HG03045 (cell line): Measurements from ENCODE around the gene BFSP2.
A peak's percentile ranks its signal among the peaks of the same experiment; 100 is the strongest.
"Not testable (repeated sequence)": the region's sequence is repeated elsewhere in the genome, so short reads cannot be mapped to it uniquely, and the experiment has no call there.

Experiments
- ATAC-seq: cut with Tn5 transposase; IDR thresholded peaks from one replicate; pipeline ENCODE4 v1.9.1; 2021; ENCODE audit warnings: mild to moderate bottlenecking, moderate library complexity; ENCODE audit not compliant: unreplicated experiment

BFSP2 gene

DNA sequence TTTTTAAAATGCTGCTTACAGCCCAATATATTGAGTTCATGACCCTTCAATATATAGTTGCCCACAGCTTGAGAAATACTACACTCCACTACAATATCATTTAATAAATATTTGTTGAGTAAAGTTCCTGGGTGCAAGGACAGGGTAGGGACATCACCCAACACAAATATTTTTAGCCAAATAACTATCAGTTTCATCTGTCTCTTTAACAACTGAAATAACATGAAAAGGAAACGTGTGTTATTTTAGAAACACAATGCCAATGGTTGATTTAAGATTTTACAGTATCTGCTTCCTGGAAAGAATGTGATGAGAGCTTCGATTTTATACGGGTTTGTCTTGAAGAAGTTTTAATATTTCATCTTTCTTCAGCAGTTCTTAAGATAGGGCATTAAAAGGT is 106.0 kb downstream of the BFSP2 start:
- ATAC-seq, result peak; percentile 37

DNA sequence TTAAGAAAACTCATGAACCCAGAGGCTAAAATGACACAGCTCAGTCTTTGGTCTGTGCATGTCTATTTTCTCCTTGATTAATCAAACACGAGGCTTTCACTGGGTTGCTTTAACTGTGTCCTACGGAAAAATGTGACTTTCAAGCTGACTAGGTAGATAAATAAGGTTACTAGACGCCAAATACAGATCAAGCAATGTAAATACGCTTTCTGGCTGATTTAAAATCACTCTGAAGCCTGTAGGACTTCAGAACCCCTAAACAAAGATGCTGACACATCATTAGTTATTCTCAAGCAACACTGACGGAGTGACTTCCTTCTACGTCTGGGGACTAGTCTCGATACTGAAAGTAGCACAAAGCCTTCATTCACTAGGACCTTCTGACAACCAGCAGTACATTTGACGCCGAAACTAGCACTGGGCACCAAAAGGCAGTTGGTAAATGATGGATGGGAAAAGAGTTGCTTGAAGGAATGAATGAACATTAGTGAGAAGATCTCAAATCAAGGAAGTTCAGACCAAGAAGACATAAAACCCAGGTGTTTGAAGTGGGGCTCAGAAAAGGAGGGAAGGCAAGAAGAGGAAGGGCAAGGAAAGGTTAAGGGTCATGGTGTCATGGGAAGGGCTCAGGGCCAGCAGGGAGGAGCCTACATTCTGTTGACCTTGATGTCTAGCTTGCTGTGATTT is 106.5 kb downstream of the BFSP2 start:
- ATAC-seq, result peak; percentile 88

DNA sequence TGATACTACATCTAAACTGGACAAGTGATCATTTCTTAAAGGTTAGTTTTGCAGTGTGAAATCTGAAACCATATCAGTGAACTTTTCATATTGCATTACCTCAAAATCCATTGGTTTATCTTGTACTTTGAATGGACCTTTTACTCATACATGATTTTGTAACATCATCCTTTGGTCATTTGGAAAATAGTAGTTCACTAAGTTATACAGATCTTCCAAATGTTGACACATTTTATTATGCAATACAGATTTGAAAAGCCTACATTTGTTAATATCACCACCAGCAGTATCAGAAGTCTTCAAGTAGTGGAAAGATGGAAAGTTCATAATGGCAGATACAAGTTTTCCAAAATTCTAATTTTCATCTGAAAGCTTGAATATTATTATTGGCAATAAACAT is 109.6 kb downstream of the BFSP2 start:
- ATAC-seq, result no peak

DNA sequence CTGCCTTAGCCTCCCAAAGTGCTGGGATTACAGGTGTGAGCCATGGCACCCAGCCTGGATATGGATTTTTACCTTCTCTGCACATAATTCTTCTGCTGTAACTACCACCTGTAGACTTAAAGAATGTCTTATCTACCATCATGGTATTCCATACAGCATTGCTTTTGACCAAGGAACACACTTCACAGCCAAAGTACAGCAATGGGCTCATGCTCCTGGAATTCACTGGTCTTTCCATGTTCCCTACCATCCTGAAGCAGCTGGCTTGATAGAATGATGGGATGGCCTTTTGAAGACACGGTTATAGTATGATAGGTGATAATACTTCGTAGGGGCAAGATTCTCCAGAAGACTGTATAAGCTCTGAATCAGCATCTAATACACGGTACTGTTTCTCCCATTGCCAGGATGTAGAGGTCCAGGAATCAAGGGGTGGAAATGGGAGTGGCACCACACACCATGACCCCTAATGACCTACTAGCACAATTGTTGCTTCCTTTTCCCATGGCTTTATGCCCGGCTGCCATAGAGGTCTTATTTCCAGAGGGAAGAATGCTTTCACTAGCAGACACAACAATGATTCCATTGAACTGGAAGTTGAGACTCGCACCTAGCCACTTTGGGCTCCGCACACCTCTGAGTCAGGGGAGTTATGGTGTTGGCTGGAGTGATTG is 112.7 kb downstream of the BFSP2 start:
- ATAC-seq, result no peak

DNA sequence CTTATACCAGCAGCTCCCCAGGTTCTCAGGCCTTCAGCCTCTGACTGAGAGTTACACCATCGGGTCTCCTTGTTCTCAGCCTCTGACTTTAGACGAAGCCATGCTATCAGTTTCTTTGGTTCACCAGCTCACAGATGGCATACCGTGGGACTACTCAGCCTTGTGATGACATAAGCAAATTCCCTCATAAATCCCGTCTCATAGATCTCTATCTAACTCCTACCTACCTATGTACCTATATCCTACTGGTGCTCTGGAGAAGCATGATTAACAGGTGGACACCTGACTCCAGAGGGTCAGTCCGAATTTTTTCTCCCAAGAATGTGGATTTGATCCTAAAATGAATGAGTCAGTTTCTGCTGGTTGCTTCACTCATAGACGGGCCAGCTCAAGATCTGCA is 114.6 kb downstream of the BFSP2 start:
- ATAC-seq, result no peak

DNA sequence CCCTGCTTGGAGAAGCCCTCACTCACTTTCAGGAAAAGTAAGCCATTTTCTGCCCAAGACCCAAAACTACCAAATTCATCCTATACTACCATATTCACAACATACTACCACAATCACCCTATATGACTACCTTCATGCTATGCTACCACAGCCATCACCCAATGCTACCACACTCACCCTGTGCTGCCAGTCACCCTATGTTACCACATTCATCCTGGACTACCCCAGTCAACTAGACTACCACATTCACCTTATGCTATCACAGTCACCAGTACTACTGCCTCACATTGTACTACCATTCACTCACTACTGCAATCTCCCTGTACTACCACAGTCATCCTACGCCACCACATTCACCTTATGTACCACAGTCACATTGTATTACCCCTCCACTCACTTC is 115.3 kb downstream of the BFSP2 start:
- no peak for ATAC-seq

DNA sequence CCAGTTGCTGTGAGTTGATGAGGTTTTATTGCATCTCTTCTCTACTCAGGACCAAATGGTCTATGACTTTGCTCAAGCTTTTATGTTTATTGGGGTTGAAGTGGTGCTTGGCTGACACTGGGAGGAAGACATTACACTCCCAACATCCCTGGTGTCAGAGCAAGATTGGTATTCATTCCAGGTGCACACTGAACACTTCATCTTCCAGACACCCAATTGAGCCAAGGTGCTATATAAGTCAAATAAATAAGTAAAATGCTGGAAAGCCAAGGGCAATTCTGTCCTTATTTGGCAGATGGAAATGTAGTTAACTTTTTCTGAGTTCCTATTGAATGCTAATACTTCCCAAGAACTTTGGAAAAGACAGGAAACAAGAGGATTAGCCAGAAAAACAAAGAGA is 120.4 kb downstream of the BFSP2 start:
- no peak for ATAC-seq

DNA sequence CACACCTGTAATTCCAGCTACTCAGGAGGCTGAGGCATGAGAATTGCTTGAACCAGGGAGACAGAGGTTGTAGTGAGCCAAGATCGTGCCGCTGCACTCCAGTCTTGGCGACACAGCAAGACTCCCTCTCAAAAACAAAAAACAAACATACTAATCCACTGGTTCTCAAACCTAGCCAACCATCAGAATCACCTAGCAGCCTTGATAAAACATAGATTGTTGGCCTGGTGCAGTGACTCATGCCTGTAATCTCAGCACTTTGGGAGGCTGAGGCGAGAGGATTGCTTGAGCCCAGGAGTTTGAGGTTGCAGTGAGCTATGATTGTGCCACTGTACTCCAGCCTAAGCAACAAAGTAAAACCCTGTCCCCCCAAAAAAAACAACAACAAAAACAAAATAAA is 121.1 kb downstream of the BFSP2 start:
- ATAC-seq, result not testable (repeated sequence)

DNA sequence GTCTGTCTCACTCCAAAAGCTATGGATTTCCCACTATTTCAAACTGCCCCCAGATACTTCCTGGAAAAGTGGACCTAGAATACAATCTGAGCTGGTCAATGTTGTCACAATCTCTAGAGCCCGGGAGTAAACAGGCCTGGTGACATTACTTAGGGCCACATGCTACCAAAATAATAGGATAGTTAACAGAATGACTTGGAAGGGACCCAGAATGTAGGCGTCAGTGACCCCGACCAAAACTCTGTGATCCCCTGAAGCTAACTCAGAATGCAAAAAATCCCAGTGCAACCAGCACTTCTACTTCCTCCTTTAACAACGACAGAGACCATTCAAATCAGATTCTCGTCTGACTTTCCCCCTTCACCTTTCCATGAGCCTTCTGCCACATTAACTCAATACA is 122.1 kb downstream of the BFSP2 start:
- no peak for ATAC-seq

DNA sequence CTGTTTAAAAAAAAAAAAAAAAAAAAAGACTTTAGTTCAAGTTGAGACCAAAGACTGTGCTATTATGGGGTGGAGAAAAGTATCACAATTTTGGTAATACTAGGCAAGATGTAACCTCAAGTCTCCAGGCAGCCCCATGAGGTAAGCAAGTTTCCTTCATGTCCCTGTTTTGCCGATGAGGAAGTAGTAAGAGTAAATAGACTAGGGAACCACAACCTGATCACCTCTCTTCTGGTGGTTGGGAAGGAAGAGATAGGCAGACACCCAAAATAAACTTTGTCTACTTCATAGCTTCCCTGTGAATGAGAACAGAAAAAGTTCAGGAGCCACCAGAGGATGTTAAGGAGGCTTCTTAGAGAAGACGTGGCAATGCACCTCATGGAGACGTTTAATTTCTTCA is 123.9 kb downstream of the BFSP2 start:
- not testable (repeated sequence) for ATAC-seq
